GM21526 (cell line): ENCODE results near the gene PDCL2.
A peak's percentile ranks its signal among the peaks of the same experiment; 100 is the strongest.
"Not testable (repeated sequence)": the region's sequence is repeated elsewhere in the genome, so short reads cannot be mapped to it uniquely, and the experiment has no call there.

ENCODE experiments used
- ATAC-seq: cut with Tn5 transposase; IDR thresholded peaks from one replicate; pipeline ENCODE4 v1.9.1; 2021; ENCODE audit warnings: moderate library complexity; ENCODE audit not compliant: unreplicated experiment, low FRiP score

PDCL2 gene, protein sequence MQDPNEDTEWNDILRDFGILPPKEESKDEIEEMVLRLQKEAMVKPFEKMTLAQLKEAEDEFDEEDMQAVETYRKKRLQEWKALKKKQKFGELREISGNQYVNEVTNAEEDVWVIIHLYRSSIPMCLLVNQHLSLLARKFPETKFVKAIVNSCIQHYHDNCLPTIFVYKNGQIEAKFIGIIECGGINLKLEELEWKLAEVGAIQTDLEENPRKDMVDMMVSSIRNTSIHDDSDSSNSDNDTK

DNA sequence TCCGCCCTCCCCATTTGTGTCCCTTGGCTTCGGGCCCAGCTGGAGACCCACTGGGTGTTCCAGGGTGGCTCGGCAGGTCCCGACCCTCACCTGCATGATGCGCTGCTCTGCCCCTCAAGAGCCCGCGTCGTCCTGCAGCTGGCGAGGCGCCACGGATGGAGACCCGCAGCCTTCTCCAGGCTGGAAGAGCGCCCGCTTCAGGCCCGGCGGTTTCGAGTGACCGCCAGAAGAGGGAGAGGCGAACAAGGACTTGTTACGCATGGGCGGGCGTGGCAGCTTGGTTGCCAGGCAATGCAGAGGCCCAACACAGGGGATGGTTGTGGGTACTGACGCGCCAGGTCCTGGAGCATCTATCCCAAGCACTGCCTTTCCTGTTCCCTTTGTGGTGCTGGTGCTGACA, at the start of gene PDCL2:
Gene PDCL2, minus strand, starts transcription at position 232 of the 400 bp plus-strand sequence. Its CDS starts 136 bp downstream, at position 96.
- no peak for ATAC-seq

DNA sequence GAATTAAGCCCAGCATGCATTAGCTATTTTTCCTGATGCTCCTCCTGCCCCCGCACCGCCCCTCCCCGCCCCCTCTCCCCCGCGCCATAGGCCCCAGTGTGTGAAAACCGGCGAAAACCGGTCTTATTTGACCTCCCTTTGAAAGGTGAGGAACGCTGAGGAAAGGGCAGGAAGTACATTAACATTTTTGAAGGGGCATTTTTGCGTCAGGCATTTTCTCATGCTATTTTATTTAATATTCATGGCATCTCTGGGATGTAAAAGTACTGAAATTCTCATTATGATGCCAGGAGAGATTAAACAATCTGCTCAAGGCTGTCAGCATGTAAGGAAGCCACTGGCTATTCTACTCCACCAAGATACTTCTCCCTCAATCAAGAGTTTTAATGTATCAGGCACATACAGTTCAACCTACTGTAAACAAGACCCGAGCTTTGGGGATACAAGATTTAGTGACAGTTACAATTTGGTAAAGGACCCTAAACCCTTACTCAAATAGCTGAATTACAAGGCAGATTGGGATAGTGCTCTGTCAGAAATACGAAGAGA, 45.3 kb upstream of the PDCL2 start:
- no peak for ATAC-seq

DNA sequence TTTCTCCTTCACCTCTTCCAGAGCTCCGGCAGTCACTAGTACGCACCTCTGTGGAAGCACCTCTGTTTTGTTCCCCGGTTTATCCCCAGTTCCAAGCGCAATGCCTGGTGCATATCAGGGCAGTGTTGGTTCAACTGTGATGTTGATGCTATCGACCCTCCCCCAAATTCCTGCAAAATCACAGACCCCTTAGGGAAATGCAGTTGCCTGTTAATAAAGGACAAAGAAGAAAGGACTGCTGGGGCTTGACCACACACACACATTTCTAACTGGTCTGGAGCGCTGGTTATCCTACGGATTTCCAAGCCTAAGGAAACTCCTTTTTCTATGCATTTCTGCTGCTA, 44.6 kb upstream of the PDCL2 start:
- ATAC-seq, result no peak

DNA sequence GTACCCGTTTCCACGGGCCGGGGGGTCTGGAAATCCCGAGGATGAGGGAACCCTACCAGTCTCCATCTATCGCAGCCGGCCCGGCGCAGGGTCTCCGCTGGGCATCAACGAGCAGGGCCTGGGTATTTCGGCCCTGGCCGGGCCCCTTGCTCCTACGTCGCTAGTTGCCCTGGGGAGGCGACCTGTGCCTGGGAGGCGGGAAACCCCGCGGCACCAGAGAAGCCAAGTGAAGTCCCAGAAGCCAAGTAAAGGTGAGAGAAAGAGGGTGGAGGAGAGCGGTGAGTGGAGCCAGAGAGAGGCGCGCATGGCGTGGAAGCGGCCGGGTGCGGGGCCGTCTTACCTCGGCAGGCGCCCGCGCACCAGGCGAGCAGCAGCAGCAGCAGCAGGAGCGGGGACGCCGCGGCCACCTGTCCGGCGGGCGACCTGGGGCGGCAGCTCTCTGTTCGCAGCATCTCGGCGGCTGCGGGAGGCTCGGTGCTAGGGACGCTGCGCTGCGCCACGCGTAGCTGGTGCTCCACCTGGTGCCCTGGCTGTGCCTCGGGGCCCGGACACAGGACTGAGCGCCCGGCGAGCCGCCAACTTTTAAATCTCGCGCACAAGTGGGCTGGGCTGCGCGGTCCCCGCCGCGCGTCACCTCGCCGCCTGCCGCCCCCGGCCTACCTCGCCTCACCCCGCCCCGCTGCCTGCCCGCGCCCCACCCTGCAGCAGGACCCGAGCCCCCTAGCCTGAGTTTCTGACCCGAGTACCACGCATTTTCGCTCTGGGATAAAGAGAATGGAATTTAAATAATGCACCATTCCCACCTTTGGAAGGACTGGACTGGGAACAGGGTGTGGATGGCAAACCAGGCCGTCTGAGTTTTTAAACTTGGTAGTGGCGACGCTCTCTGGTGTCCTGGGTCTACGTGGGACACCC, 44.0 kb upstream of the PDCL2 start, which contains the start of gene NMU:
Gene NMU, minus strand, starts transcription at position 558 of the 915 bp plus-strand sequence. Its CDS starts 106 bp downstream, at position 452.
- ATAC-seq, result peak; percentile 81

DNA sequence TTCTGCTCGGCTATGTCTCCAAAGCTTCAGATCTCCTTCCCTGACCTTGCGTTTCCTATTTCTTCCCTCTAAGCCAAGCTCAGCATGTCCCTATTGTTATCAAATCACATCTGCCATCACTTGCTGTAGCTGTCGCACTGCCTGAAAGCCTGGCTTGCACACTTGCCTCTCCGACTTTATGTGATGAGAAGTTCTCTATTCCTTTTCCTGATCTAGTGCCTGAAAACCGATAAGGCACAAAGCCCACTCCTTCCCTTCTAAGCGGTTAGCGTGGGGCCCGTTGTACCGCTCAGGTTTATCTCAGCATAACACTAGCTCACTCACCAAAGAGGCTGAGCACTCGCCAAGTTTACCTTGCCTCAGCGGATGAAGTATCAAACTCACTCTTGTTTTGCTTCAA, 43.2 kb upstream of the PDCL2 start:
- no peak for ATAC-seq

DNA sequence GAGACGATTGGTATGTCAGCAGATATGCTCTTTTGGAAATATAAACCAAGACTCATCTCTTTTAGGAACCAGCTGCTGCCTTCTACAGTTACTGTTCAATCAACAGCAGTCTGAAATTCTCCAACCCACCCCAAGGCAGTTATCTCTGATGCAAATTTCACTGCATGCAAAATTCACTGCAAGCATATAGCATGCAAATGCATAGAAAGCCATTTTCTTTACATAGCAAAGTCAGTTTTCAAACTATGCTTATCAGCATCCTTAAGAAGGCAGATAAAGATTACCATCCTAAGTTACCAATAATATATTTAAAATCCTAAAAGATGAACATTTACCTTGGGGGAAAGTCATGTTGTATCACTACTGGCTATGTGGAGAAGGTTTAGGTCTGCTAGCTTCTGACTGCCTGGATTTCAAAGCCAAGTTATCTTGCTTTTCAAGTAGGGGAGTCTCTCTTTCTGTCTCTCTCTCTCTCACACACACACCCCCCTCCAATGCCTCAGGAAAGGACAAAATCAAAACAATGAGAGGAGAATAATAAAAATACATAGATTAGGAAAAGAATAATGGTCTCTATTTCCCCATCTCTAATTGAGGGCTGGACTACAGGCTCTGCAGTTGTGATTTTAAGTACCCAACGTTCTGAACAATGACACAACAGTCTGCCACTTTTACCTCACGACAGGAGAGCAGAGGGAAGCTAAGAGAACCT, 42.5 kb upstream of the PDCL2 start:
- ATAC-seq, result no peak

DNA sequence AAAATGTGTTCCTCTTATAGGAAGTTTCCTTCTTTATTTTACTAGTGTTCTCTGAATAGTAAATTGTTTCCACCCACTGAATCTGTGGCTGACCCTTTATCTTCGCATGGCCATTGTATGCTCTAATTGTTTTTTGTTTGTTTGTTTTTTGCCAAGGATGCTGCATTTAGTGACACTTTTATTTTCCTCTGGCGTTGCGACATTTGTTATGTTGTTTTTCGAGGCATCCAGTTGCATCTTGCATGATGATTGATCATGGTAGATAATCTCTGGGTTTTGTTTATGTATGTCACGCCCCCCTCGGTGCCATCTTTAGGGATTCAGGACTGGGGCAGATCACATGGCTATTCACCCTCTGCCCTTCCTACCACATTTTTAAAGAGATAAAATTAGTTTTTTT, 41.9 kb upstream of the PDCL2 start:
- ATAC-seq, result no peak

DNA sequence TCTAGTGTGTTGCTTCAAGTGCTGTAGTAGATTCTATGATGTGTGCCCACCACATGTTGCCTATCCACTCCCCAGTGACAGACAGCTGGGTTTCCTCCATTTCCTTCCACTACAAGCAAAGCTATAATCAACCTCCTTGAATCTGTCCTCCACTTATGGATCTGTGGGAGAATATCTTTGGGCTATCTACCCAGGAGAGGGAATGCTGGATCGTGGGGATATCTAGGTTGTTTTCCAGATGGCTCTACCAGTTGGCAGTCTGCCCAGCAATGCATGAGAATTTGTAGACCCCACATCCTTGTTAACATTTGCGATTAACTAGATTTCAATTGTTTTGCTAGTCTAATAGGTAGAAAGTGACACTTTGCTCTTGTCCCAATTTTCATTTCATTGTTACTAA, 33.8 kb upstream of the PDCL2 start:
- no peak for ATAC-seq

DNA sequence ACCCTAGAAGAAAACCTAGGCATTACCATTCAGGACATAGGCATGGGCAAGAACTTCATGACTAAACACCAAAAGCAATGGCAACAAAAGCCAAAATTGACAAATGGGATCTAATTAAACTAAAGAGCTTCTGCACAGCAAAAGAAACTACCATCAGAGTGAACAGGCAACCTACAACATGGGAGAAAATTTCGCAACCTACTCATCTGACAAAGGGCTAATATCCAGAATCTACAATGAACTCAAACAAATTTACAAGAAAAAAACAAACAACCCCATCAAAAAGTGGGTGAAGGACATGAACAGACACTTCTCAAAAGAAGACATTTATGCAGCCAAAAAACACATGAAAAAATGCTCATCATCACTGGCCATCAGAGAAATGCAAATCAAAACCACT, 32.0 kb upstream of the PDCL2 start:
- ATAC-seq, result not testable (repeated sequence)

DNA sequence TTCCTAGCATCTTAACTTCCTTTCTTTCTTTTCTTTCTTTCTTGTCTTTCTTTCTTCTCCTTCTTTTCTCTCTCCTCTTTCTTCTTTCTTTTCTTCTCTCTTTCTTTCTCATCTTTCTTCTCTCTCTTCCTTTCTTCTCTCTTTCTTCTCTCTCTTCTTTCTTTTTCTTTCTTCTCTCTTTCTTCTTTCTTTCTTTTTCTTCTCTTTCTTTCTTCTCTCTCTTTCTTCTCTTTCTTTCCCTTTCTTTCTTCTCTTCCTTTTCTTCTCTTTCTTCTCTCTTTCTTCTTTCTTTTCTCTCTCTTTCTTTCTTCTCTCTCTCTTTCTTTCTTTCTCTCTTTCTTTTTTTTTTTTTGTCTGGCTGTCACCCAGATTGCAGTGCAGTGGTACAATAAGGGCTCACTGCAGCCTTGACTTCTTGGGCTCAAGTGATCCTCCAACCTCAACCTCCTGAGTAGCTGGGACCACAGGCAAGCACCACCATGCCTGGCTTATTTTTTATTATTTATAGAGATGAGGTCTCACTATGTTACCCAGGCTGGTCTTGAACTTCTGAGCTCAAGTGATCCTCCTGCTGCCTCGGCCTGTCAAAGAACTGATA, 26.6 kb upstream of the PDCL2 start:
- ATAC-seq, result no peak

DNA sequence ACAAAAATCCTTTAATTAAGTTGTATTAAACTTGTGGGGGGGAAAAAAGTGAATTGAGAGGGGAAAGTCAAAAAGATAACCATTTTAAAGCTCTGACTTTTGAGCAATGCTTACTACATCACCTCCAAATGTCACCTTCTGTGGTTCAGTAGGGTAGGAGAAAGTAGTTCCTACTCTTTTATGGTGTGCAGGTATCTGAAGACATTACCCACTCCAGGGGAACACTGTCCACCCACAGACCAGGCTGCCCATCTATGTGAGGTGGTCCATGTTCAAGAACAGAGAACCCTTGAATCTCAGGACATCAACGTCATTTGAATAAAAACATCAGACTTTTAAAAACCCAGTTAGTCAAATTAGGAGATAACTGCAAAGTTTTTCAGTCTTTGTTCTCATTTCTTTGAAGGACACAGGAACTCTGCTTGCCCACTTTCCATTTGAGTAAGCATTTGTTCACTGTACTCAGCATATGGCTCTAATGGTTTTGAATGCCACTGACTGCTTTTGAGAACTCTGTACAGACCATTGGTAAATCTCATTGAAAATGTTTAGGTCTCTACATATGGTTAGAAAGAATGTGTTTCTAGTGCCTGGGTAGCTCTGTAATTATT, 25.6 kb upstream of the PDCL2 start:
- peak; percentile 100 for ATAC-seq

DNA sequence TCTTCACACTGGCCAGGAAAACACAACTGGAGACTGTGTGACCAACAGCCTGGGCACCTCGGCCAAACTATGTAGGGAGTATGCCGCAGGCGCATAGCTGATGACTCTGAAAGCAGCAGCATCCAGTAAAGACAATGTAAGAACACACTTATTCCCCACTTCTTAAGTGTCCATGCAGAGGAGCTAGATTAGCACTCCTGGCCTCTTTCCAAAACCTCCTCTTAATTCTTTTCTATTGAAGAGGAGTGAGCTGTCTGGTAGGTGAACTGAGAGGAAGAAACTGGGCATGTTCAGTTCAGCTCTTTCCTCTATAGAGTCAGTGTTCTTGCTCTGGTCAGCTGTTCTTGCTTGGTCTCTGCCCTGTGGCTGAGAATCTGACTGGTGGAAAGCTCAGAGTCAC, 23.0 kb upstream of the PDCL2 start:
- ATAC-seq, result no peak

DNA sequence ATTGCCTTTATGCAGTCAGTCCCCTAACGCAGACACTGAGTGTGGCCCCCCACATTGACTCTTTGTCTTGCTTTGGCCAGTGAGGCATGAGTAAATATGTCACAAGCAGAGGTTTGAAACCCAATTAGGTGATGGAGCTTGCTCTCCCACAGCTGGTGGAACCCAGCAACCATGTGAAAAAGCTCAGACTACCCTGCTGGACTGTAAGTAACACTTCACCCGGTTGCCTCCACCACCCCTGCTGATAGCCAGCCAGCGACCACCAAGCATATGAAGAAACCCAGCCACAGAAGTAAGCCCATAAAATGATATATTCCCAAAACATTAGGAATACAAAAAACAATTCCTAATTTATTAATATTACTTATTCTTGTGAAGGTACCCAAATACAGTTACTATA, 21.6 kb upstream of the PDCL2 start:
- no peak for ATAC-seq

DNA sequence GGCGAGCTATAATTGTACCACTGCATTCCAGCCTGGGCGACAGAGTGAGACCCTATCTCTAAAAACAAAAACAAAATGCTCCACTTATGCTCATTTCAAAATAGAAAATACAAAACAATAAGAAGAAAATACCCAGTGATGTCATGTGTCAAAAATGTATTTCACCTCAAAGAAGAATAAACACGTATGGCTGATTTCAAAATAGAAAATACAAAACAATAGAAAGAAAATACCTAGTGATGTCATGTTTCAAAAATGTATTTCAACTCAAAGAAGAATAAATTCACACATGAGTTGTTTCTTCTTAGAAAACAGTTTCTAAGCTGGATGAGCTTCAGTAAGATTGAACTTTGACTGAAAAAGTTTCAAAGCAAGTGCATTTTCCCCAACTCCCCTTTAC, 20.3 kb upstream of the PDCL2 start:
- ATAC-seq, result no peak

DNA sequence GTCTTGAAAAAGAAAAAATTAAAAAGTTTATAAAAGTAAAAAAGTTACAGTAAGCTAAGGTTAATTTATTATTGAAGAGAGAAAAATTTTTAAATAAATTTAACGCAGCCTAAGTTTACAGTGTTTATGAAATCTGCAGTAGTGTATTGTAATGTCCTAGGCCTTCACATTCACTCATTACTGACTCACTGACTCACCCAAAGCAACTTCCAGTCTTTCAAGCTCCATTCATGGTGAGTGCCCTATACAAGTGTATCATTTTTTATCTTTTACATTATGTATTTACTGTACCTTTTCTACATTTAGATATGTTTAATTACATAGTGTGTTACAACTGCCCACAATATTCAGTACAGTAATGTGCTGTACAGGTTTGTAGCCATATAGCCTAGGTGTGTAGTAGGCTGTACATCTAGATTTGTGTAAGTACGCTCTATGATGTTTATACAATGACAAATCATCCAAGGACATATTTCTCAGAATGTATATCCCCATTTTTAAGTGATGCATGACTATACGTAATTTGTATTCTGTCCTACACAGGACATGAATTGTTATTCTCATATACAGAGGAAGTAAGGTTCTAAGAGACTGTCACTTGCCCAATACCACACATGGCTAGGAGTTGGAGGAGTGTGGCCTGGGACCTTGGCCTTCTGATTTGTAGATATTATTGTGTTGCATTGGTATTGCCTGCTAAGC, 19.5 kb upstream of the PDCL2 start:
- ATAC-seq, result no peak

DNA sequence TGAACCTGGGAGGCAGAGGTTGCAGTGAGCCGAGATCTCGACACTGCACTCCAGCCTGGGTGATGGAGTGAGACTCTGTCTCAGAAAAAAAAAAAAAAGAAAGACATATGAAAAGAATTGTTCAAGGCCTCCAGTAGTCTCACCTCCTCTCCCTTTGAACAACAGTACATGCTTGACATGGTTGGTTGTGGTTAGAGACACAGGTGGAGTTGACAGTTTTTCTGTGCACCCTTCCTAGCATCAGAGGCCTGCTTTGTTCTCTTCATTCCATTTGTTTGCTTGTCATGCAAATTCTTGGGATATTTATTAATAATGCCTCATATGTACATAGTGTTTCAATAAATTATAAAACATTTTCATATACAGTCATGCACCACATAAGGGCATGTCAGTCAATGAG, 18.3 kb upstream of the PDCL2 start:
- no peak for ATAC-seq

DNA sequence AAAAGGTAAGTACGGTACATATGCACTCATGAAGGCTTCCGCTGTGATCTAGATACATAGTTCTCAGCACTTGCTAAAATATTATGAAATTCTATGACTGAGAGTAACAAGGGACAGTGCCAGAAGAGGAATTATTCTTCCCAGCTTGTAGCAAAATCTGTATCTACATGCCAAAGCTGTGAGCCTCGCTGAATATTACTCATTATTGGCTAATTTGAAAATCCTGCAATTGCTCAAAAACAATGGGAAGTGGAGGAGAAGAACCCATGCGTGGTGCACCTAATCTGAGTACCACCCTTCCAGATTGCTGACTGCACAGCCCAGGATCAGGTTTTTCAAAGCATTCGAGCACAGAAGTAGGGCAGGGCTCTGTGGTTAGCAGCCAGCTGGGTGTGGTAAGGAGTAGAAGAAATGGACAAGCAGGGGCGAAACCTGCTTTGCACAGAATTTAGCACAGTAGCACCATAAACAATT, 17.4 kb upstream of the PDCL2 start:
- ATAC-seq, result no peak

DNA sequence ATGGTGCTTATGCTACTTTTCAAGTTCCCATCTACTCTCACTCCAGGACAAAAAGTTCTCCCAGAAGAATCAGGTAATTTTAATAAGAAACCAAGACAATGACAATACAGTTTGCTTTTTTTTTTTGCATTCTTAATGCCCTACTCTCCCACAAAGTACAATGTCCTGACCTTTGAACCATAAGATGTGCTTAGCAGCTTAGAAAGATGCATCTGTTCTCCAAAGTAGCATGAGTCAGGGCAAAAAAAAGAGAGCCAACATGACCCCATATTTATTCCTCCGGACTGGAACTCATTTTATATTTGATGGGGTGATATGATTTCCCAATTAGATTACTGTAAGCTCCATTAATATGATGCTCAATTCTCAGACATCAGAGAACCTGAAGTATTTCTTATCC, 16.5 kb upstream of the PDCL2 start:
- no peak for ATAC-seq

DNA sequence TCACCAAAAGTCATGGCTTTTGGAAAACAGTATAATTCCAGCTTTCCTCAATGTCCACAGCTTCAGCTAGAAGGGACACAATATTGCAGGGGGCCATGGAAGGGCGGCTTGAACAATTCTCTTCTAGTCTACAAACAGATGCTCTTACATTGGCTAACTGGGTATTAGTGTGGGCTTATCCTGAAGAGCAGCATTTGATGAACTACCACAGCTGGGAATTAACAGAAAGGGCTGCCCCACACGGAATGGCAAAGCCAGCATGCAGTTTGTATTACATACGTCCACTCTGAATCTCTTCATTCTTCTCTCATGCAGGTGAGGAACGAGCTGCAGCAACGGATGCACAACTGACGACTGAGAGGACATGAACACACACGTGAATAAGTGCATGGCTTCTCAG, 13.0 kb upstream of the PDCL2 start:
- ATAC-seq, result no peak
